ENCODE data around the gene CLBA1.

GRCh38 chr14:104966261-104966865 lies 19.2 kb upstream of the CLBA1 start:
- TF ChIP-seq, protein P1, sequence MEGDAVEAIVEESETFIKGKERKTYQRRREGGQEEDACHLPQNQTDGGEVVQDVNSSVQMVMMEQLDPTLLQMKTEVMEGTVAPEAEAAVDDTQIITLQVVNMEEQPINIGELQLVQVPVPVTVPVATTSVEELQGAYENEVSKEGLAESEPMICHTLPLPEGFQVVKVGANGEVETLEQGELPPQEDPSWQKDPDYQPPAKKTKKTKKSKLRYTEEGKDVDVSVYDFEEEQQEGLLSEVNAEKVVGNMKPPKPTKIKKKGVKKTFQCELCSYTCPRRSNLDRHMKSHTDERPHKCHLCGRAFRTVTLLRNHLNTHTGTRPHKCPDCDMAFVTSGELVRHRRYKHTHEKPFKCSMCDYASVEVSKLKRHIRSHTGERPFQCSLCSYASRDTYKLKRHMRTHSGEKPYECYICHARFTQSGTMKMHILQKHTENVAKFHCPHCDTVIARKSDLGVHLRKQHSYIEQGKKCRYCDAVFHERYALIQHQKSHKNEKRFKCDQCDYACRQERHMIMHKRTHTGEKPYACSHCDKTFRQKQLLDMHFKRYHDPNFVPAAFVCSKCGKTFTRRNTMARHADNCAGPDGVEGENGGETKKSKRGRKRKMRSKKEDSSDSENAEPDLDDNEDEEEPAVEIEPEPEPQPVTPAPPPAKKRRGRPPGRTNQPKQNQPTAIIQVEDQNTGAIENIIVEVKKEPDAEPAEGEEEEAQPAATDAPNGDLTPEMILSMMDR (IDR thresholded peaks at IDR 0.05; ENCODE audit: low read depth, low read length): no peak
- TF ChIP-seq EZH2phosphoT487 (IDR thresholded peaks at IDR 0.05; ENCODE audit: low read depth): no peak
